ENCODE results near the gene GPR158.

GPR158 gene

DNA sequence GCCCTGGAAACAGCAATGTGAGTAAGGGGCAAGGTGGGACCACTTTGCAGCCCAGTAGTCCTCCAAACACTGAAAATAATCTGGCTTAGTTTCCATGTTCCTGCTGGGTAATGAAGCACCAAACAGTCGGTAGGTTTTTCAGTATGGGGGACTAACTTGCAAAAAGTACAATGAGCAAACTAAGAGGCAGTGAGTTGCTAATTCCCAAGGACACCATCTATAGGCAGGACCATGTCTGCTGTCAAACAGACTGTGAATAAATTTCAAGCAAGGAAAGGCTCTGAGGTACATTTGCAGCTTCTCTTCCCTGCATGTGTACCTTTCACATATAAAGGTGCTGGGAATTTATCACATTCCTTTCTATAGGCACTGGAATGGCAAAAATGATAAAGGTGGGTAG, 327.7 kb downstream of the GPR158 start:
- no peak overlapping the region for H3K9ac ChIP-seq (ENCODE audit: low read length)
- H3K4ac ChIP-seq (ENCODE audit: low read depth, low read length), result no peak overlapping the region
- H4K12ac ChIP-seq (ENCODE audit: low read depth, low read length), result no peak overlapping the region
- no peaks in the 10 kb centered on the region for H3K36me3 ChIP-seq (ENCODE audit: control insufficient read depth in 1 of 2, insufficient read depth in 2 of 2, low read length in 2 of 2)
- peak in 1 of 2 donors; percentile 35 for DNase-seq
- H2AK5ac ChIP-seq (ENCODE audit: low read length), result no peak overlapping the region
- H3K23ac ChIP-seq (ENCODE audit: low read length), result no peak overlapping the region
- no CpG with 5 or more reads among the region's 1 CpG for WGBS (ENCODE audit: extremely low coverage, insufficient coverage, insufficient read length)
- H3K9me3 ChIP-seq (ENCODE audit: insufficient read depth, low read depth, low read length), result no peaks in the 10 kb centered on the region
- H2BK12ac ChIP-seq (ENCODE audit: low read length), result peak overlapping the region; percentile 39
- peak overlapping the region; percentile 2 for H3K4me2 ChIP-seq (ENCODE audit: low read length)
- peak overlapping the region; percentile 4 for H2BK5ac ChIP-seq (ENCODE audit: low read depth, low read length, poor library complexity)
- peaks cover 20 to 28% of the 10 kb centered on the region in 2 experiments for H3K4me1 ChIP-seq (ENCODE audit: control insufficient read depth in 1 of 2, insufficient read depth in 2 of 2, low read length in 2 of 2)
- H3K27me3 ChIP-seq (ENCODE audit: insufficient read depth, low read length), result no peaks in the 10 kb centered on the region
- H4K8ac ChIP-seq (ENCODE audit: low read depth, low read length), result no peak overlapping the region
- peak overlapping the region; percentile 29 for H2BK120ac ChIP-seq (ENCODE audit: insufficient read depth, low read length, poor library complexity)
- H3K79me1 ChIP-seq (ENCODE audit: low read length), result peaks cover 7% of the 10 kb centered on the region
- H3K14ac ChIP-seq (ENCODE audit: low read length), result no peak overlapping the region
- H3K79me2 ChIP-seq (ENCODE audit: control insufficient read depth, insufficient read depth, low read length, poor library complexity), result peaks cover 2% of the 10 kb centered on the region
- H3K4me3 ChIP-seq (ENCODE audit: low read depth, low read length), result no peak overlapping the region
- peak overlapping the region; percentile 35 for H3K27ac ChIP-seq (ENCODE audit: low read depth, low read length)
- no peak overlapping the region for H2AFZ ChIP-seq (ENCODE audit: insufficient read depth, low read length, poor library complexity)
- H4K91ac ChIP-seq (ENCODE audit: low read depth, low read length), result peak overlapping the region; percentile 38
- H3K18ac ChIP-seq (ENCODE audit: low read length), result no peak overlapping the region

GRCh38 chr10:25504306-25504705, 329.5 kb downstream of the GPR158 start:
- H3K79me2 ChIP-seq (ENCODE audit: control insufficient read depth, insufficient read depth, low read length, poor library complexity), result peaks cover 2% of the 10 kb centered on the region
- no peak overlapping the region for H3K14ac ChIP-seq (ENCODE audit: low read length)
- no peak overlapping the region for H4K91ac ChIP-seq (ENCODE audit: low read depth, low read length)
- H3K18ac ChIP-seq (ENCODE audit: low read length), result no peak overlapping the region
- H3K4ac ChIP-seq (ENCODE audit: low read depth, low read length), result no peak overlapping the region
- no peak overlapping the region for H3K4me3 ChIP-seq (ENCODE audit: low read depth, low read length)
- no peak for DNase-seq
- no CpG with 5 or more reads among the region's 3 CpGs for WGBS (ENCODE audit: extremely low coverage, insufficient coverage, insufficient read length)
- H2BK5ac ChIP-seq (ENCODE audit: low read depth, low read length, poor library complexity), result no peak overlapping the region
- H3K36me3 ChIP-seq (ENCODE audit: control insufficient read depth in 1 of 2, insufficient read depth in 2 of 2, low read length in 2 of 2), result no peaks in the 10 kb centered on the region
- no peak overlapping the region for H4K8ac ChIP-seq (ENCODE audit: low read depth, low read length)
- H3K27ac ChIP-seq (ENCODE audit: low read depth, low read length), result no peak overlapping the region
- no peak overlapping the region for H2AFZ ChIP-seq (ENCODE audit: insufficient read depth, low read length, poor library complexity)
- no peaks in the 10 kb centered on the region for H3K9me3 ChIP-seq (ENCODE audit: insufficient read depth, low read depth, low read length)
- no peak overlapping the region for H2BK120ac ChIP-seq (ENCODE audit: insufficient read depth, low read length, poor library complexity)
- H3K27me3 ChIP-seq (ENCODE audit: insufficient read depth, low read length), result no peaks in the 10 kb centered on the region
- H3K79me1 ChIP-seq (ENCODE audit: low read length), result peaks cover 14% of the 10 kb centered on the region
- H2BK12ac ChIP-seq (ENCODE audit: low read length), result no peak overlapping the region
- H3K4me1 ChIP-seq (ENCODE audit: control insufficient read depth in 1 of 2, insufficient read depth in 2 of 2, low read length in 2 of 2), result peaks cover 27 to 29% of the 10 kb centered on the region in 2 experiments
- H2AK5ac ChIP-seq (ENCODE audit: low read length), result no peak overlapping the region
- no peak overlapping the region for H3K9ac ChIP-seq (ENCODE audit: low read length)
- no peak overlapping the region for H3K23ac ChIP-seq (ENCODE audit: low read length)
- no peak overlapping the region for H3K4me2 ChIP-seq (ENCODE audit: low read length)
- H4K12ac ChIP-seq (ENCODE audit: low read depth, low read length), result no peak overlapping the region

GRCh38 chr10:25504838-25505237, 330.0 kb downstream of the GPR158 start:
- no peak overlapping the region for H2BK12ac ChIP-seq (ENCODE audit: low read length)
- no peaks in the 10 kb centered on the region for H3K27me3 ChIP-seq (ENCODE audit: insufficient read depth, low read length)
- no peak overlapping the region for H4K12ac ChIP-seq (ENCODE audit: low read depth, low read length)
- H3K23ac ChIP-seq (ENCODE audit: low read length), result no peak overlapping the region
- H2BK120ac ChIP-seq (ENCODE audit: insufficient read depth, low read length, poor library complexity), result no peak overlapping the region
- peaks cover 23 to 26% of the 10 kb centered on the region in 2 experiments for H3K4me1 ChIP-seq (ENCODE audit: control insufficient read depth in 1 of 2, insufficient read depth in 2 of 2, low read length in 2 of 2)
- no peak overlapping the region for H3K4ac ChIP-seq (ENCODE audit: low read depth, low read length)
- DNase-seq, result no peak
- no peaks in the 10 kb centered on the region for H3K36me3 ChIP-seq (ENCODE audit: control insufficient read depth in 1 of 2, insufficient read depth in 2 of 2, low read length in 2 of 2)
- WGBS (ENCODE audit: extremely low coverage, insufficient coverage, insufficient read length), result no CpG with 5 or more reads among the region's 3 CpGs
- H3K27ac ChIP-seq (ENCODE audit: low read depth, low read length), result no peak overlapping the region
- no peak overlapping the region for H3K4me2 ChIP-seq (ENCODE audit: low read length)
- no peak overlapping the region for H3K4me3 ChIP-seq (ENCODE audit: low read depth, low read length)
- no peak overlapping the region for H3K18ac ChIP-seq (ENCODE audit: low read length)
- H4K8ac ChIP-seq (ENCODE audit: low read depth, low read length), result no peak overlapping the region
- no peak overlapping the region for H2BK5ac ChIP-seq (ENCODE audit: low read depth, low read length, poor library complexity)
- H3K14ac ChIP-seq (ENCODE audit: low read length), result no peak overlapping the region
- H4K91ac ChIP-seq (ENCODE audit: low read depth, low read length), result no peak overlapping the region
- H3K9me3 ChIP-seq (ENCODE audit: insufficient read depth, low read depth, low read length), result no peaks in the 10 kb centered on the region
- H3K9ac ChIP-seq (ENCODE audit: low read length), result no peak overlapping the region
- no peak overlapping the region for H2AK5ac ChIP-seq (ENCODE audit: low read length)
- no peak overlapping the region for H2AFZ ChIP-seq (ENCODE audit: insufficient read depth, low read length, poor library complexity)
- H3K79me2 ChIP-seq (ENCODE audit: control insufficient read depth, insufficient read depth, low read length, poor library complexity), result no peaks in the 10 kb centered on the region
- H3K79me1 ChIP-seq (ENCODE audit: low read length), result peaks cover 11% of the 10 kb centered on the region

GRCh38 chr10:25505466-25505865, 330.7 kb downstream of the GPR158 start:
- no peaks in the 10 kb centered on the region for H3K79me2 ChIP-seq (ENCODE audit: control insufficient read depth, insufficient read depth, low read length, poor library complexity)
- H3K4me3 ChIP-seq (ENCODE audit: low read depth, low read length), result no peak overlapping the region
- H3K18ac ChIP-seq (ENCODE audit: low read length), result no peak overlapping the region
- no peak overlapping the region for H3K23ac ChIP-seq (ENCODE audit: low read length)
- H3K4me1 ChIP-seq (ENCODE audit: control insufficient read depth in 1 of 2, insufficient read depth in 2 of 2, low read length in 2 of 2), result peaks cover 23 to 26% of the 10 kb centered on the region in 2 experiments
- H2AFZ ChIP-seq (ENCODE audit: insufficient read depth, low read length, poor library complexity), result no peak overlapping the region
- no peak overlapping the region for H2BK120ac ChIP-seq (ENCODE audit: insufficient read depth, low read length, poor library complexity)
- H4K12ac ChIP-seq (ENCODE audit: low read depth, low read length), result no peak overlapping the region
- H3K79me1 ChIP-seq (ENCODE audit: low read length), result peaks cover 11% of the 10 kb centered on the region
- H3K9ac ChIP-seq (ENCODE audit: low read length), result no peak overlapping the region
- peak overlapping the region; percentile 70 for H2BK12ac ChIP-seq (ENCODE audit: low read length)
- no peak overlapping the region for H3K4me2 ChIP-seq (ENCODE audit: low read length)
- no peaks in the 10 kb centered on the region for H3K9me3 ChIP-seq (ENCODE audit: insufficient read depth, low read depth, low read length)
- no peak overlapping the region for H4K91ac ChIP-seq (ENCODE audit: low read depth, low read length)
- no peak overlapping the region for H3K14ac ChIP-seq (ENCODE audit: low read length)
- DNase-seq, result peak; percentile 27 to 77
- no peak overlapping the region for H3K4ac ChIP-seq (ENCODE audit: low read depth, low read length)
- H3K27me3 ChIP-seq (ENCODE audit: insufficient read depth, low read length), result no peaks in the 10 kb centered on the region
- no CpG with 5 or more reads among the region's 3 CpGs for WGBS (ENCODE audit: extremely low coverage, insufficient coverage, insufficient read length)
- no peak overlapping the region for H2AK5ac ChIP-seq (ENCODE audit: low read length)
- no peaks in the 10 kb centered on the region for H3K36me3 ChIP-seq (ENCODE audit: control insufficient read depth in 1 of 2, insufficient read depth in 2 of 2, low read length in 2 of 2)
- no peak overlapping the region for H4K8ac ChIP-seq (ENCODE audit: low read depth, low read length)
- no peak overlapping the region for H2BK5ac ChIP-seq (ENCODE audit: low read depth, low read length, poor library complexity)
- no peak overlapping the region for H3K27ac ChIP-seq (ENCODE audit: low read depth, low read length)

Measured in trophoblast cell (in vitro differentiated cells and primary cell).